HG03280 (cell line): ENCODE results near the gene GRIA4.
A peak's percentile ranks its signal among the peaks of the same experiment; 100 is the strongest.

ENCODE experiments used
- ATAC-seq: cut with Tn5 transposase; IDR thresholded peaks from one replicate; pipeline ENCODE4 v1.9.1; 2021; ENCODE audit warnings: mild to moderate bottlenecking, moderate library complexity; ENCODE audit not compliant: unreplicated experiment

Gene GRIA4

GRCh38 chr11:105609832-105610781, at the start of gene GRIA4:
Gene GRIA4, plus strand, starts transcription at chr11:105610073. Its CDS starts 925 bp downstream, at chr11:105610998.
- ATAC-seq, result no peak

DNA sequence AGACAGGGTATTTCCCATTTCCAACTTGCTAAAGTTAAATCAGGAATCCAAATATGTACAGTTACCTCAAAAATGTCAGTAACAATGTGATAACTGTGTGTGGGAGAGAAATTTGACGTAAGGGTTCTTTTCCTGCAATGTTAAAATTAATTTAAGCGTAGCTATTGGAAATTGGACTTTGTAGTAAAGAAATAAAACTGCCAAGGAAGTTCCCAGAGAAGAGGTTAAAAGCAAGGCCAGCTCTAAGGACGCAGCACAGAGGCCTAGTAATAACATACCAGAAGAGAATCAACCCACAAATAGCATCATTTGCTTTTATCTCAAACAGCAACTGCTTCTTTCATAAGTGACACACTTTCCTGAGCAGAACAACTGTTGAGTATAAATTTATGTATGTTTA, 36.8 kb upstream of the GRIA4 start:
- ATAC-seq, result no peak

GRCh38 chr11:105574974-105575373, 34.9 kb upstream of the GRIA4 start:
- ATAC-seq, result no peak

GRCh38 chr11:105577641-105578040, 32.2 kb upstream of the GRIA4 start:
- no peak for ATAC-seq

GRCh38 chr11:105579111-105579510, 30.8 kb upstream of the GRIA4 start:
- no peak for ATAC-seq

- no peak for ATAC-seq
These were observed 27.4 kb upstream of the GRIA4 start for GRCh38 chr11:105582497-105582896.

DNA sequence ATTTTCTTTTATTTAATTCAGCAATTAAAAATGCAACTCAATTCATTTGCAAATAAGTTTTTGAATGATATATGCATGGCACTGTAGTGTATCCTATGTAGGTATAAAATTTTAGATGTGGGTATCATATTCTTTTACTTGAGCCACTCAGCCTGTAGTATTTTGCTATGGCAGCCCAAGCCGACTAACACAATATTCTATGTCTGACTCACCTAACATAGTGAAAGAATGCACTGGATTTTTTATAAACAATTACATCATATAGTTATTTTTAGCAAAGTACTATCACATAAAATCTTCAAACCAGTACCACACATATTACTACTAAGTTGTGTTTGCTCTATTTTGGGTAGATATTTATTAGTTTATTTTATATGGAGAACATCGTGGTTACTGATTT, 21.9 kb upstream of the GRIA4 start:
- ATAC-seq, result no peak

DNA sequence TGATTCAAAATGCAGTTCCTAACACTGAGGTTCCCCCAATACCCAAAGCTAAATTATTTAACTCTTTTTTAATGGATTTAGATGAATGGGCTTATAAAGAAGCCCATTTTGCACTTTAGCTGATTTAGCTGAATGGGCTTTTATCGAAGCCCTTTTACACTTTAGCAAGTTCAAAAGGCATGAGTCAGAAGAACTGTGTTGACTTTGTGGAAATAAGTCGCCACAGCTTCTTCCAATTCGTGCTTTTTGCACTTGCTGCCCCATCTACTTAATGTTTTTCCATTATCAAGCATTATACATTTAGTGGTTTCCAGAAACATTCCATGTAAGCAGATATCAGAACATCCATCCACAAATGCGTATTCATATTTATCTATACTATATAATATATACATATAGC, 20.5 kb upstream of the GRIA4 start:
- no peak for ATAC-seq

DNA sequence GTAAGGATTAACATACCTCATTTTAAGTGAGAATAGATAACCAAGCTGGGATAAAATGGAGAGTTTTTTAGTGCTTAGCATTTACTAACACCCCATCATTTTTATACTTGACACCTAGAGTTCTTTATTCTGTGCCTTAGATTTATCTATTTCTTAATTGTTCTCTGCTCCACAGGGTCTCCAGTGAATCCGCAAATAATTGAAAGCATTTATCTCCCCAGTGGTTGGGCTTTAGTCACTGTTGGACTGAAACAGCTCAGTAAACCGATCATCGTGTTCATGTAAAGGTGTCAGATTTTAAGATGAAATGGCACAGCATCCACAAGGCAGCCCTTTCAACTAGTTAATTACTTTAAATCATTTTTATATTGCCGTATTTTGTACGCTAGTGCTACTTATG, 17.8 kb upstream of the GRIA4 start:
- no peak for ATAC-seq

- ATAC-seq, result no peak
These were observed 11.5 kb upstream of the GRIA4 start for GRCh38 chr11:105598371-105598770.

- no peak for ATAC-seq
These were observed 6.7 kb upstream of the GRIA4 start for GRCh38 chr11:105603156-105603555.

GRCh38 chr11:105609341-105609781, 512 bp upstream of the GRIA4 start:
- peak; percentile 85 for ATAC-seq

DNA sequence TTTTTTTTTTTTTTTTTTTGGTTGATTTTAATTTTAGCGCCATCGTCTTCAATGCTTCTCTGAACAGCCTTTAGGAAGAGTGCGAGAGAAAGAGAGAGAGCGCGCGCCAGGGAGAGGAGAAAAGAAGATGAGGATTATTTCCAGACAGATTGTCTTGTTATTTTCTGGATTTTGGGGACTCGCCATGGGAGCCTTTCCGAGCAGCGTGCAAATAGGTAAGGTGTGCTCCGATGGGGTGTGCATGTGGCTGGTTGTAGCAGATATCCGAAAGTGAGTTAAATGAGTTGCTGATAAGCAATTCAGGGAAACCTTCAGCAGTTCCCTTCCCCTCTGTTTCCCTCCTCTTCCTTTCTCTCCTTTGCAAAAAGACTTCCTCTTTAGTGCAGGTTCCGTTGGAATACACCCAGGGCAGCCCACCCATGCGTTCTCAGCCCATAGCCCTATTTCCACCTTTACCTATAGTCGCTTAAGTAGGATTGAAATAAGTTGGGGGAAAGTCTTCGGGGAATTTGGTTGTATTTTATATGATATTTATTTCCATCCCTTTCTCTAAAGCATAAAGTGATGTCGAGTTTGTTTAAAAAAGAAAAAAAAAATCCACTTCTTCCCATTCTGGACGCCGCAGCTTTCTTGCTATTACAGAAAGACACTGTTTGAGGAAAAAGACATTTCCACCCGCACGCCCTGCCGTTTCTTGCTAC, 1.1 kb downstream of the GRIA4 start:
- ATAC-seq, result no peak

- no peak for ATAC-seq
These were observed 1.9 kb downstream of the GRIA4 start for GRCh38 chr11:105611572-105612441.

DNA sequence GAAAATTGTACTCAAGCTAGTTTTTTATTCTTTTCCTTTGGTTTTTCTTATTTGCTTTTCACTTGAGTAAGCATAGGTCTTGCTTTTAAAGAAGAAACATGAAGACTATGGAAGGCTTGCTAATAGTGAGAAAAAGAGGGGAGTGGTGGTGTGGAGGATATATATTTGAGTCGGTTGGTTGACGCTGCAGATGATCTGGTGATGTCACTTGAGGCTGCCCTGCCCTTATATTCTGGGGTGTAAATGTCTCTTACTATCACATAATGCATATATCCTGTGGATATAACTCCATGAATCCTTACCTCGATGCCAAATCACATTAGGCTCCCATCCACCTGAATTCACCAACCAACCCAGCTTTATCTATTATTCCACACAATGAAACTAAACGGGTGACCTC, 2.9 kb downstream of the GRIA4 start:
- no peak for ATAC-seq

GRCh38 chr11:105613183-105613582, 3.3 kb downstream of the GRIA4 start:
- no peak for ATAC-seq

GRCh38 chr11:105618343-105618955, 8.6 kb downstream of the GRIA4 start:
- ATAC-seq, result no peak

- ATAC-seq, result no peak
These were observed 9.7 kb downstream of the GRIA4 start for GRCh38 chr11:105619556-105619955.

DNA sequence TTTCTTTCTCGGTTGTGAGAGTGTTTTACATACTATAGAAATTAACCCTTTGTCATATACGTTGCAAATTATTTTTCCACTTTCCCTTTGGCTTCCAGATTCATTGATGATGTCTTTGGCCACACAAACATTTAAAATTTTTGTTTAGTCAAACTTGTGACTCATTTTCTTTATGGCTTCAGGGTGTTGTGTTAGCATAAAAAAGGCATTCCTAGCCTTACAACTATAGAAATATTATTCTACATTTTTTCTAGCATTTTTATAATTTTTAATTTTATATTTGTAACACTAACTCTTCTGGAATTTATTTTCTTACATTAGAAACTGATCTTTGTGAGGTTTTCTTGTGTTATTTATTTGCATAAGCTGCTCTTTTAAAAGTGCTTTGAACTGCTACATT, 12.1 kb downstream of the GRIA4 start:
- ATAC-seq, result no peak

- no peak for ATAC-seq
These were observed 22.4 kb downstream of the GRIA4 start for GRCh38 chr11:105632316-105632715.

DNA sequence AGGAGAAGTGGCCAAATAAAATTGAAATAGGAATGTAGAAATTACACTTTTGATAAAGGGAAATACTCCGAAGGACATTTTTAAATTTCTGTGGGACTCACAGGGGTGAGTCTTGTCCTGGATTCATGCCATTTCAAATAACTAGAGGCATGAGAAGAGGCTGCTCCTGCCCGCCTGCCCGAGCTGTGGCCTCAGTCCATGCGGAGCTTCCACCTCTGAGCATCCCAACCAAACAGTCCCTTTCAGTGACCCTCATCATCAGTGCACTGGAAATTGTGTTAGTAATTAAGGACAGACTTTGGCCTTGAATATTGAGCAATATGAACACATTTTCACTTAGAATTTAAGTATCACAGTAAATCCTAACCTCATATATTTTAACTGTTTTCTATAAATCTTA, 25.6 kb downstream of the GRIA4 start:
- ATAC-seq, result no peak
